Neural progenitor cell (in vitro differentiated cells): ENCODE results near the gene HLTF. TPM values are rescaled to one million over a fixed set of nuclear protein-coding genes. Genes with fewer than 3 reads are reported as not detected.

Experiments used
- DNase-seq: peaks from one replicate; pipeline ENCODE4 v3.0.0-alpha.2; 2016; ENCODE audit warnings: low spot score
- H2AFZ ChIP-seq: fragments of 200-600 bp; sonication (generic); replicated peaks from 2 replicates; pipeline ENCODE4 v1.6.1; 2016; ENCODE audit warnings: antibody characterized with exemption
- H3F3A ChIP-seq: fragments of 200-600 bp; sonication (generic); 2 replicates; pipeline ENCODE4 v1.6.1; 2016; ENCODE audit warnings: antibody characterized with exemption, low read depth
- H3K27ac ChIP-seq: fragments of 200-600 bp; sonication (generic); 2 replicates; pipeline ENCODE4 v1.5.1; 2016; ENCODE audit warnings: mild to moderate bottlenecking
- H3K27me3 ChIP-seq: fragments of 200-600 bp; sonication (generic); 2 replicates; pipeline ENCODE4 v1.6.1; 2016; ENCODE audit warnings: mild to moderate bottlenecking, moderate library complexity
- H3K36me3 ChIP-seq: fragments of 200-600 bp; sonication (generic); 2 replicates; pipeline ENCODE4 v1.5.1; 2016
- H3K4me1 ChIP-seq: fragments of 200-600 bp; sonication (generic); 2 replicates; pipeline ENCODE4 v1.6.1; 2016; ENCODE audit warnings: mixed run types
- H3K4me2 ChIP-seq: fragments of 200-600 bp; sonication (generic); 2 replicates; pipeline ENCODE4 v1.6.1; 2016
- H3K4me3 ChIP-seq: fragments of 200-600 bp; sonication (generic); 2 replicates; pipeline ENCODE4 v1.5.1; 2016
- H3K79me2 ChIP-seq: fragments of 200-600 bp; sonication (generic); 2 replicates; pipeline ENCODE4 v1.6.1; 2016; ENCODE audit warnings: low read depth
- H3K9ac ChIP-seq: fragments of 200-600 bp; sonication (generic); 2 replicates; pipeline ENCODE4 v1.6.1; 2016
- H3K9me3 ChIP-seq: fragments of 200-600 bp; sonication (generic); 2 replicates; pipeline ENCODE4 v1.5.1; 2016; ENCODE audit warnings: low read depth
- H4K20me1 ChIP-seq: fragments of 200-600 bp; sonication (generic); 2 replicates; pipeline ENCODE4 v1.6.1; 2016; ENCODE audit warnings: low read depth
- H3K27ac Mint-ChIP-seq: 3 replicates; pipeline ENCODE4 v1.8.0; 2021; ENCODE audit warnings: mixed read lengths
- H3K27me3 Mint-ChIP-seq: 2 replicates; pipeline ENCODE4 v1.8.0; 2022; ENCODE audit warnings: low read depth, mild to moderate bottlenecking, inconsistent platforms, moderate library complexity, mixed read lengths; ENCODE audit not compliant: insufficient read depth
- H3K36me3 Mint-ChIP-seq: 3 replicates; pipeline ENCODE4 v1.8.0; 2021; ENCODE audit warnings: mixed read lengths
- H3K4me1 Mint-ChIP-seq: 3 replicates; pipeline ENCODE4 v1.8.0; 2021; ENCODE audit warnings: mixed read lengths
- H3K4me3 Mint-ChIP-seq: 3 replicates; pipeline ENCODE4 v1.8.0; 2021; ENCODE audit warnings: mild to moderate bottlenecking, moderate library complexity, mixed read lengths
- H3K9me3 Mint-ChIP-seq: 3 replicates; pipeline ENCODE4 v1.8.0; 2020; ENCODE audit warnings: mixed read lengths
- CTCF ChIP-seq: fragments of 200-600 bp; sonication (generic); IDR thresholded peaks from 2 replicates; pipeline ENCODE4 v1.5.1; 2017; ENCODE audit warnings: antibody characterized with exemption, mild to moderate bottlenecking
- EZH2 ChIP-seq: fragments of 200-600 bp; sonication (generic); IDR thresholded peaks from 2 replicates; pipeline ENCODE4 v1.6.1; 2017; ENCODE audit warnings: antibody characterized with exemption, mild to moderate bottlenecking, moderate library complexity
- EZH2phosphoT487 ChIP-seq: fragments of 200-600 bp; sonication (generic); IDR thresholded peaks from 2 replicates; pipeline ENCODE4 v1.6.1; 2017; ENCODE audit warnings: antibody characterized with exemption
- total RNA-seq: library from RNA; depleted of rRNA; stranded (reverse); fragments of >200 nt; gene quantifications from 2 replicates; pipeline ENCODE4 v1.2.3, GENCODE V29; 2015; ENCODE audit warnings: low replicate concordance

HLTF gene
- total RNA-seq, 1 donor from 2014 or later = 76.1 TPM

DNA sequence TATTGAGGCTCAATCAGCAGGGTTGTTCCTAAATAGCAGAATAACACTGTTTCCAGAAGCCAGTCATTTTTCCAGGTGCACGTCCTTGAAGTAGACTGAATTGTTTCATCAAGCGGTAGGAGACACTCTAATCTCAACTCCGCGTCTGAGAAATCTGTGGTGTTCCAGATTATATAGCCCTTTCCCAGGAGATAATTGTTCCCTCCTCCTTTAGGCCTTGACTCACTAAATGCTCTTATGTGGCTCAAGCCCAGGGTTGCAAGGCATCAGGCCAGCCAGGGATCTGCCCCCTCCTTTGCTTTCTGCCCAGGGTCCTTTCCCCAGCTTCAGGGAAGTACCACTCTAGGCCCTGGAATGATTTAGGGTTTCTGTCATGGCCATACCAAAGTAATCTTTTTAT lies 5.7 kb upstream of the HLTF start:
- Mint-ChIP-seq H3K27me3 (peaks cover 9% of the 10 kb centered on the region), H3K36me3 (peaks cover 3% of the 10 kb centered on the region)

DNA sequence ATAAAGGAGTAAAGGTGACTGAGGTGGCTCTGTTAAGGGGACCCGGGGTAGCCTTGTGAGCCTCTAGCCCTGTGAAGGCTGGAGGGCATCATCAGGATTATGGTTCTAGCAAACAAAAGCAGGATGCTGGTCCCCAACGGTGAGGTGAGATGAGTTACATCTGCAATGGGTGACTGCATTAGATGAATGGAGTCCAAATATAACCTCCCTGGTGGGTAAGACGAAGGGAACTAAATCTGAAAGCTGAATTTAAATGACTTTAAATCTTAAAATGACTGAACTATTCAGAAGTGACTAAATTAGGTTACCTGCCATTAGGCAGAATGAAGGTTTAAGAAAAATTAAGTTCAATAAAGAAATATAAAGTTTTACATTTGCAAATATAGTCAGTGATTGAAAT lies 4.6 kb upstream of the HLTF start:
- Histone ChIP-seq H3K79me2 (no peaks in the 10 kb centered on the region), H3K4me3 (no peak overlapping the region), H3K4me1 (no peaks in the 10 kb centered on the region), H3F3A (peaks cover 12% of the 10 kb centered on the region), H2AFZ (no peak overlapping the region), H3K9me3 (no peaks in the 10 kb centered on the region), H3K9ac (no peak overlapping the region), H3K4me2 (no peak overlapping the region), H3K27ac (no peak overlapping the region), H3K36me3 (no peaks in the 10 kb centered on the region), H4K20me1 (no peaks in the 10 kb centered on the region), H3K27me3 (no peaks in the 10 kb centered on the region)
- Mint-ChIP-seq H3K27ac (no peak overlapping the region), H3K4me1 (peaks cover 8% of the 10 kb centered on the region), H3K27me3 (peaks cover 12% of the 10 kb centered on the region), H3K9me3 (peaks cover 9% of the 10 kb centered on the region), H3K4me3 (no peak overlapping the region), H3K36me3 (peaks cover 3% of the 10 kb centered on the region)
- DNase-seq = peak; percentile 13
- no peak for TF ChIP-seq EZH2
- no peak for TF ChIP-seq CTCF
- no peak for TF ChIP-seq EZH2phosphoT487

More for the DNA sequence above, 5.7 kb upstream of the HLTF start:
- DNase-seq = no peak
- H3K27ac Mint-ChIP-seq = no peak overlapping the region
- Histone ChIP-seq H3K9ac (no peak overlapping the region), H2AFZ (no peak overlapping the region), H4K20me1 (no peaks in the 10 kb centered on the region), H3K79me2 (no peaks in the 10 kb centered on the region), H3K9me3 (no peaks in the 10 kb centered on the region), H3K4me3 (no peak overlapping the region), H3K4me1 (no peaks in the 10 kb centered on the region), H3K36me3 (no peaks in the 10 kb centered on the region), H3K27ac (no peak overlapping the region), H3F3A (peaks cover 2% of the 10 kb centered on the region), H3K4me2 (no peak overlapping the region), H3K27me3 (no peaks in the 10 kb centered on the region)
- H3K4me1 Mint-ChIP-seq = peaks cover 6% of the 10 kb centered on the region
- H3K4me3 Mint-ChIP-seq = no peak overlapping the region
- no peak for TF ChIP-seq CTCF
- no peak for TF ChIP-seq EZH2
- TF ChIP-seq EZH2phosphoT487 = no peak
- H3K9me3 Mint-ChIP-seq = peaks cover 9% of the 10 kb centered on the region

- Histone ChIP-seq H3K9ac (no peak overlapping the region), H3K27ac (no peak overlapping the region), H3K4me3 (no peak overlapping the region), H3K79me2 (peaks cover 2% of the 10 kb centered on the region), H3F3A (peaks cover 16% of the 10 kb centered on the region), H2AFZ (no peak overlapping the region), H3K9me3 (no peaks in the 10 kb centered on the region), H3K4me2 (no peak overlapping the region), H4K20me1 (peaks cover under 1% of the 10 kb centered on the region), H3K27me3 (no peaks in the 10 kb centered on the region), H3K4me1 (no peaks in the 10 kb centered on the region), H3K36me3 (no peaks in the 10 kb centered on the region)
- Mint-ChIP-seq H3K9me3 (peaks cover 9% of the 10 kb centered on the region), H3K27me3 (peaks cover 12% of the 10 kb centered on the region), H3K36me3 (peaks cover 3% of the 10 kb centered on the region), H3K4me3 (no peak overlapping the region), H3K4me1 (peaks cover 10% of the 10 kb centered on the region), H3K27ac (no peak overlapping the region)
- TF ChIP-seq CTCF (no peak), EZH2 (no peak), EZH2phosphoT487 (no peak)
- DNase-seq = no peak
Observed at GRCh38 chr3:149090461-149090860, 4.1 kb upstream of the HLTF start.
